ENCODE data around the gene MOSPD2.

DNA sequence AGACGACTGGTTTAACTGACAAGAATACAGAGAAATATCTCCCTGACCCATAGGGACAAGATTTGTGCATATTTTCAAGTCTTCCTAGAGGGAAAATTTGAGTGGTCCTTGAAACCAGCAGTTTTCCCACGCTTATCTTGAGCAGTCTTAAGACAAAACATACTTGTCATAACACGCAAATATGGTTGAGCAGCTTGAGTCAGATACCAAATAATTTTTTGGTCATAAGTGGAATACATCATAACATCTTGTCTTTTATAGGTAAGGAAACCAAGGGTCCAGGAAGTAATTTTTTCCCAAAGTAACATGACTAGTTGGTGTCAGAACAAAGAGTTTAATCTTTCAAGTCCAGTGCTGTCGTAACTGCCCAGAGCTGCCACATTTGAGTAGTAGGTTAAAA lies 50.5 kb downstream of the MOSPD2 start:
- no peak for TF ChIP-seq CTCF (IDR thresholded peaks at IDR 0.05)
- TF ChIP-seq POLR2A (IDR thresholded peaks at IDR 0.05) = no peak

All from gastroesophageal sphincter (tissue), 3 donors.